Testis (tissue), 2 donors: ENCODE measurements around the gene PTTG1IP2.

ENCODE experiments used
- CTCF ChIP-seq, 3 experiments: fragments of 450-650 bp in 2 of 3; fragments of 200-600 bp in 1 of 3; sonication (generic) in 1 of 3; IDR thresholded peaks; one replicate each; pipeline ENCODE4 v1.5.1; 2016 to 2019; ENCODE audit warnings: antibody characterized with exemption in 3 of 3, mild to moderate bottlenecking in 2 of 3, moderate library complexity in 1 of 3
- POLR2A ChIP-seq: fragments of 450-650 bp; IDR thresholded peaks from one replicate; pipeline ENCODE4 v1.6.1; 2017; ENCODE audit warnings: antibody characterized with exemption, mild to moderate bottlenecking, moderate library complexity

- TF ChIP-seq CTCF (IDR thresholded peaks at IDR 0.05) (no peak), POLR2A (no peak)
Observed at GRCh38 chr7:90430614-90431460, 38.6 kb upstream of the PTTG1IP2 start.
